ENCODE data around the gene ARHGAP32.
A peak's percentile ranks its signal among the peaks of the same experiment; 100 is the strongest.

GRCh38 chr11:129215506-129216245 is 23.6 kb upstream of the ARHGAP32 start:
- TF ChIP-seq, protein P1, sequence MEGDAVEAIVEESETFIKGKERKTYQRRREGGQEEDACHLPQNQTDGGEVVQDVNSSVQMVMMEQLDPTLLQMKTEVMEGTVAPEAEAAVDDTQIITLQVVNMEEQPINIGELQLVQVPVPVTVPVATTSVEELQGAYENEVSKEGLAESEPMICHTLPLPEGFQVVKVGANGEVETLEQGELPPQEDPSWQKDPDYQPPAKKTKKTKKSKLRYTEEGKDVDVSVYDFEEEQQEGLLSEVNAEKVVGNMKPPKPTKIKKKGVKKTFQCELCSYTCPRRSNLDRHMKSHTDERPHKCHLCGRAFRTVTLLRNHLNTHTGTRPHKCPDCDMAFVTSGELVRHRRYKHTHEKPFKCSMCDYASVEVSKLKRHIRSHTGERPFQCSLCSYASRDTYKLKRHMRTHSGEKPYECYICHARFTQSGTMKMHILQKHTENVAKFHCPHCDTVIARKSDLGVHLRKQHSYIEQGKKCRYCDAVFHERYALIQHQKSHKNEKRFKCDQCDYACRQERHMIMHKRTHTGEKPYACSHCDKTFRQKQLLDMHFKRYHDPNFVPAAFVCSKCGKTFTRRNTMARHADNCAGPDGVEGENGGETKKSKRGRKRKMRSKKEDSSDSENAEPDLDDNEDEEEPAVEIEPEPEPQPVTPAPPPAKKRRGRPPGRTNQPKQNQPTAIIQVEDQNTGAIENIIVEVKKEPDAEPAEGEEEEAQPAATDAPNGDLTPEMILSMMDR (IDR thresholded peaks at IDR 0.05) = no peak
- TF ChIP-seq EZH2phosphoT487 (IDR thresholded peaks at IDR 0.05) (peak; percentile 25), EZH2 (IDR thresholded peaks at IDR 0.05) (no peak)
